Measurements from ENCODE around the gene UNC5A. TPM values are rescaled to one million over a fixed set of nuclear protein-coding genes. Genes with fewer than 3 reads are reported as not detected.
"Not testable (repeated sequence)": the region's sequence is repeated elsewhere in the genome, so short reads cannot be mapped to it uniquely, and the experiment has no call there.

UNC5A gene
- total and polyA plus RNA-seq, 8 donors: 0.09 to 3.6 (median 0.32) TPM

GRCh38 chr5:176870110-176870591, 59.8 kb downstream of the UNC5A start:
- Histone ChIP-seq H3K27me3 (no peaks in the 10 kb centered on the region), H3K4me3 (no peak overlapping the region), H3K4me1 (no peaks in the 10 kb centered on the region), H3K9me3 (no peaks in the 10 kb centered on the region), H3K36me3 (no peaks in the 10 kb centered on the region), H3K27ac (no peak overlapping the region)
- peak in 2 of 6 donors; percentile 26 to 55 for DNase-seq
- peak in 3 of 4 donors; percentile 49 to 77 (median 64) for ATAC-seq
- TF ChIP-seq, protein P1, sequence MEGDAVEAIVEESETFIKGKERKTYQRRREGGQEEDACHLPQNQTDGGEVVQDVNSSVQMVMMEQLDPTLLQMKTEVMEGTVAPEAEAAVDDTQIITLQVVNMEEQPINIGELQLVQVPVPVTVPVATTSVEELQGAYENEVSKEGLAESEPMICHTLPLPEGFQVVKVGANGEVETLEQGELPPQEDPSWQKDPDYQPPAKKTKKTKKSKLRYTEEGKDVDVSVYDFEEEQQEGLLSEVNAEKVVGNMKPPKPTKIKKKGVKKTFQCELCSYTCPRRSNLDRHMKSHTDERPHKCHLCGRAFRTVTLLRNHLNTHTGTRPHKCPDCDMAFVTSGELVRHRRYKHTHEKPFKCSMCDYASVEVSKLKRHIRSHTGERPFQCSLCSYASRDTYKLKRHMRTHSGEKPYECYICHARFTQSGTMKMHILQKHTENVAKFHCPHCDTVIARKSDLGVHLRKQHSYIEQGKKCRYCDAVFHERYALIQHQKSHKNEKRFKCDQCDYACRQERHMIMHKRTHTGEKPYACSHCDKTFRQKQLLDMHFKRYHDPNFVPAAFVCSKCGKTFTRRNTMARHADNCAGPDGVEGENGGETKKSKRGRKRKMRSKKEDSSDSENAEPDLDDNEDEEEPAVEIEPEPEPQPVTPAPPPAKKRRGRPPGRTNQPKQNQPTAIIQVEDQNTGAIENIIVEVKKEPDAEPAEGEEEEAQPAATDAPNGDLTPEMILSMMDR (IDR thresholded peaks at IDR 0.05): no peak
- WGBS, 2 donors: 43 to 48% methylated on average over 17 of the region's 17 CpGs
- intact Hi-C loops (cut with DNase I): no loop called here
- FAIRE-seq: no peak

- H3K9me3 ChIP-seq; H3K36me3 ChIP-seq; H3K4me1 ChIP-seq; intact Hi-C loops (cut with DNase I); H3K4me3 ChIP-seq; FAIRE-seq; H3K27ac ChIP-seq; DNase-seq; H3K27me3 ChIP-seq; ATAC-seq: not testable (repeated sequence)
- 69 to 73% methylated on average over 10 of the region's 10 CpGs for WGBS, 2 donors
These were observed 60.3 kb downstream of the UNC5A start for GRCh38 chr5:176870644-176871043.

DNA sequence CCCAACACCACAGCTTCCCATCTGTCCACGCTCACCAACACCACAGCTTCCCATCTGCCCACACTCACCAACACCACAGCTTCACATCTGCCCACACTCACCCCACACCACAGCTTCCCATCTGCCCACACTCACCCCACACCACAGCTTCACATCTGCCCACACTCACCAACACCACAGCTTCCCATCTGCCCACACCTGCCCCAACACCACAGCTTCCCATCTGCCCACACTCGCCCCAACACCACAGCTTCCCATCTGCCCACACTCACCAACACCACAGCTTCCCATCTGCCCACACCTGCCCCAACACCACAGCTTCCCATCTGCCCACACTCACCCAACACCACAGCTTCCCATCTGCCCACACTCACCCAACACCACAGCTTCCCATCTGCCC, 62.2 kb downstream of the UNC5A start:
- H3K27me3 ChIP-seq; H3K36me3 ChIP-seq; intact Hi-C loops (cut with DNase I); H3K27ac ChIP-seq; ATAC-seq; H3K4me1 ChIP-seq; H3K9me3 ChIP-seq; DNase-seq; H3K4me3 ChIP-seq; FAIRE-seq: not testable (repeated sequence)
- 59 to 65% methylated on average over 2 of the region's 2 CpGs for WGBS, 2 donors

DNA sequence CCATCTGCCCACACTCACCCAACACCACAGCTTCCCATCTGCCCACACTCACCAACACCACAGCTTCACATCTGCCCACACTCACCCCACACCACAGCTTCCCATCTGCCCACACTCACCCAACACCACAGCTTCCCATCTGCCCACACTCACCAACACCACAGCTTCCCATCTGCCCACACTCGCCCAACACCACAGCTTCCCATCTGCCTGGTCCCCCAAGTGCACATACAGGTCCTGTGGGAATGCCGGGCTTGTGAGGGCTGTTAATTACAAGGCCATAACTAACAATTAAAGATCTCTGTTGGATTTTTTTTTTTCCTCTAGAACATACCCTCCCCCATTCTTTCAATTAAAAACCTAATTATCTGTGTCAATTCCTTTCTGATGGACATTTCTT, 62.7 kb downstream of the UNC5A start:
- FAIRE-seq; H3K9me3 ChIP-seq; ATAC-seq; H3K27me3 ChIP-seq; intact Hi-C loops (cut with DNase I); H3K4me3 ChIP-seq; H3K4me1 ChIP-seq; H3K36me3 ChIP-seq; H3K27ac ChIP-seq: not testable (repeated sequence)
- 44 to 47% methylated on average over 2 of the region's 2 CpGs for WGBS, 2 donors
- DNase-seq: peak in 1 of 6 donors; percentile 5

DNA sequence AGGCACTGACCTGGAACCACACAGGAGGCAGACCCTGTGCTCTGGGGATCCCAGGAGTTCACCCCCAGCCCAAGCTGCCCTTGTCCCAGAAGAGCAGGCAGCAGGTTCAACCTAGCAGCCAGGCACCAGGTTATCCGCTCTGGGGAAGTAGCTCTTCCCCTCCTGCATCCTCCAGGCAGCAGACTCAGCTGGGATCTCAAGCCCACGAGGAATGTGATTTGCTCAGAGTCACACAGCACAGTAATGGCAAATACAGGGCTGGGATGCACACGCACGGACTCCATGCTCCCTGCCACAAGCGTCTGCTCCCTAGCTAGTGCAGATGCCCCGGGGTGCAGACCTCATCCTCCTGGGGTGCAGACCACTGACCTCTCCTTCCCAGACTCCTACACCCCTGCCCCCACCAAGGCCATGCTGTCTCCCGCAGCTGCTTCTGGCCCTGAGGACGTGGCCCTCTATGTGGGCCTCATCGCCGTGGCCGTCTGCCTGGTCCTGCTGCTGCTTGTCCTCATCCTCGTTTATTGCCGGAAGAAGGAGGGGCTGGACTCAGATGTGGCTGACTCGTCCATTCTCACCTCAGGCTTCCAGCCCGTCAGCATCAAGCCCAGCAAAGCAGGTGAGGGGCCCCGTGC, 63.3 kb downstream of the UNC5A start:
- Histone ChIP-seq H3K27me3 (no peaks in the 10 kb centered on the region), H3K27ac (no peak overlapping the region), H3K4me1 (no peaks in the 10 kb centered on the region), H3K9me3 (no peaks in the 10 kb centered on the region), H3K4me3 (no peak overlapping the region), H3K36me3 (no peaks in the 10 kb centered on the region)
- no peak for FAIRE-seq
- 46 to 49% methylated on average over 16 of the region's 16 CpGs for WGBS, 2 donors
- intact Hi-C loops (cut with DNase I): no loop called here
- peak in 1 of 6 donors; percentile 36 for DNase-seq
- TF ChIP-seq, protein P1 (IDR thresholded peaks at IDR 0.05): no peak
- no peak for ATAC-seq

DNA sequence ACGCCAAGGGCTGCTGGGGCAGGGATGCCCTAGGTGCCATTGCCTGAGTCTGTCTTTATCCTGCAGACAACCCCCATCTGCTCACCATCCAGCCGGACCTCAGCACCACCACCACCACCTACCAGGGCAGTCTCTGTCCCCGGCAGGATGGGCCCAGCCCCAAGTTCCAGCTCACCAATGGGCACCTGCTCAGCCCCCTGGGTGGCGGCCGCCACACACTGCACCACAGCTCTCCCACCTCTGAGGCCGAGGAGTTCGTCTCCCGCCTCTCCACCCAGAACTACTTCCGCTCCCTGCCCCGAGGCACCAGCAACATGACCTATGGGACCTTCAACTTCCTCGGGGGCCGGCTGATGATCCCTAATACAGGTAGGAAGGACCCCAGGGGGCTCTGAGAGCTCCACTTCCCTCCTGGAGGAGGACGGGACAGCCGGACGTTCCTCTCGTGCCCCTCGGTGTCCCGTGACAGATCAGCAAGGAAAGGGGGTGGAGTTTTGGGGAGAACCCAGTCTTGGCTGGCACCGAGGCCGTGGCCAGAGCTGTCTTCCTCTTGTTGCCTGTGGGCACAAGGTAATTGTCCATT, 63.9 kb downstream of the UNC5A start:
- 52 to 58% methylated on average over 20 of the region's 20 CpGs for WGBS, 2 donors
- no peaks in the 10 kb centered on the region for H3K9me3 ChIP-seq
- no peak overlapping the region for H3K4me3 ChIP-seq
- H3K27ac ChIP-seq: no peak overlapping the region
- FAIRE-seq: no peak
- TF ChIP-seq, protein P1 (IDR thresholded peaks at IDR 0.05): no peak
- no peaks in the 10 kb centered on the region for H3K27me3 ChIP-seq
- peak in 1 of 6 donors; percentile 48 for DNase-seq
- H3K36me3 ChIP-seq: no peaks in the 10 kb centered on the region
- intact Hi-C loops (cut with DNase I): no loop called here
- no peaks in the 10 kb centered on the region for H3K4me1 ChIP-seq
- no peak for ATAC-seq

Data from pancreas (tissue), 10 donors.